HG02588 (cell line): Measurements from ENCODE around the gene ZFAND3.
"Not testable (repeated sequence)": the region's sequence is repeated elsewhere in the genome, so short reads cannot be mapped to it uniquely, and the experiment has no call there.

Source experiments
- ATAC-seq: cut with Tn5 transposase; IDR thresholded peaks from one replicate; pipeline ENCODE4 v1.9.1; 2021; ENCODE audit warnings: mild to moderate bottlenecking, moderate library complexity; ENCODE audit not compliant: unreplicated experiment

ZFAND3 gene

GRCh38 chr6:37928217-37928616, 108.7 kb downstream of the ZFAND3 start:
- no peak for ATAC-seq

GRCh38 chr6:37930288-37930971, 110.9 kb downstream of the ZFAND3 start:
- ATAC-seq: no peak

GRCh38 chr6:37931066-37931465, 111.5 kb downstream of the ZFAND3 start:
- ATAC-seq: no peak

- ATAC-seq: no peak
These were observed 114.7 kb downstream of the ZFAND3 start for GRCh38 chr6:37934276-37934675.

- ATAC-seq: no peak
These were observed 116.6 kb downstream of the ZFAND3 start for GRCh38 chr6:37936150-37936549.

GRCh38 chr6:37936906-37937305, 117.4 kb downstream of the ZFAND3 start:
- ATAC-seq: no peak

GRCh38 chr6:37938909-37939308, 119.4 kb downstream of the ZFAND3 start:
- no peak for ATAC-seq

- ATAC-seq: no peak
These were observed 120.7 kb downstream of the ZFAND3 start for GRCh38 chr6:37940074-37940847.

GRCh38 chr6:37941871-37942270, 122.3 kb downstream of the ZFAND3 start:
- no peak for ATAC-seq

- ATAC-seq: no peak
These were observed 123.3 kb downstream of the ZFAND3 start for GRCh38 chr6:37942606-37943376.

- no peak for ATAC-seq
These were observed 124.0 kb downstream of the ZFAND3 start for GRCh38 chr6:37943436-37944058.

- no peak for ATAC-seq
These were observed 126.5 kb downstream of the ZFAND3 start for GRCh38 chr6:37946057-37946456.

- ATAC-seq: no peak
These were observed 127.9 kb downstream of the ZFAND3 start for GRCh38 chr6:37947468-37947867.

GRCh38 chr6:37948584-37948983, 129.1 kb downstream of the ZFAND3 start:
- ATAC-seq: not testable (repeated sequence)

- ATAC-seq: no peak
These were observed 132.5 kb downstream of the ZFAND3 start for GRCh38 chr6:37952027-37952426.

GRCh38 chr6:37954791-37955190, 135.3 kb downstream of the ZFAND3 start:
- ATAC-seq: no peak

GRCh38 chr6:37956711-37957275, 137.3 kb downstream of the ZFAND3 start:
- no peak for ATAC-seq

- ATAC-seq: no peak
These were observed 139.5 kb downstream of the ZFAND3 start for GRCh38 chr6:37959061-37959460.

- ATAC-seq: no peak
These were observed 140.8 kb downstream of the ZFAND3 start for GRCh38 chr6:37960139-37960935.

GRCh38 chr6:37962481-37963080, 143.1 kb downstream of the ZFAND3 start:
- not testable (repeated sequence) for ATAC-seq
